GM12891 (cell line): ENCODE results near the gene PAPPA2.

Experiments
- DNase-seq: peaks from one replicate; pipeline ENCODE4 v3.0.0; 2011; ENCODE audit warnings: low spot score; ENCODE audit not compliant: insufficient read length
- FAIRE-seq: peaks from 2 replicates; lab custom pipeline; 2011; peaks lifted over from hg19 to GRCh38; lab: Jason Lieb, UNC
- PAX5 ChIP-seq: IDR thresholded peaks from 2 replicates; pipeline ENCODE4 v1.6.1; 2011; ENCODE audit warnings: low read length, moderate library complexity, mild to moderate bottlenecking; ENCODE audit not compliant: insufficient read depth, severe bottlenecking
- POLR2A ChIP-seq: IDR thresholded peaks from 2 replicates; pipeline ENCODE4 v1.6.1; 2011; ENCODE audit warnings: low read depth, low read length, control low read depth
- POLR2AphosphoS5 ChIP-seq: IDR thresholded peaks from 2 replicates; pipeline ENCODE4 v1.6.1; 2011; ENCODE audit warnings: low read depth, low read length, control low read depth
- POU2F2 ChIP-seq: IDR thresholded peaks from 2 replicates; pipeline ENCODE4 v1.6.1; 2011; ENCODE audit warnings: low read depth, mild to moderate bottlenecking, control low read depth, low read length, moderate library complexity
- SPI1 ChIP-seq: IDR thresholded peaks from 2 replicates; pipeline ENCODE4 v1.6.1; 2011; ENCODE audit warnings: low read depth, low read length, control low read depth
- TAF1 ChIP-seq: IDR thresholded peaks from 2 replicates; pipeline ENCODE4 v1.6.1; 2011; ENCODE audit warnings: low read depth, low read length, control low read depth

Gene PAPPA2

GRCh38 chr1:176460544-176461336 is 2.2 kb upstream of the PAPPA2 start:
- TF ChIP-seq PAX5, result no peak
- no peak for TF ChIP-seq TAF1
- no peak for TF ChIP-seq POU2F2
- no peak for TF ChIP-seq POLR2A
- no peak for TF ChIP-seq POLR2AphosphoS5
- TF ChIP-seq SPI1, result no peak
- FAIRE-seq, result no peak
- DNase-seq, result no peak

- TF ChIP-seq POLR2AphosphoS5 (no peak), SPI1 (no peak), PAX5 (no peak), POLR2A (no peak), POU2F2 (no peak)
- DNase-seq, result no peak
- FAIRE-seq, result no peak
These were observed 1.4 kb upstream of the PAPPA2 start for GRCh38 chr1:176461576-176461975.

DNA sequence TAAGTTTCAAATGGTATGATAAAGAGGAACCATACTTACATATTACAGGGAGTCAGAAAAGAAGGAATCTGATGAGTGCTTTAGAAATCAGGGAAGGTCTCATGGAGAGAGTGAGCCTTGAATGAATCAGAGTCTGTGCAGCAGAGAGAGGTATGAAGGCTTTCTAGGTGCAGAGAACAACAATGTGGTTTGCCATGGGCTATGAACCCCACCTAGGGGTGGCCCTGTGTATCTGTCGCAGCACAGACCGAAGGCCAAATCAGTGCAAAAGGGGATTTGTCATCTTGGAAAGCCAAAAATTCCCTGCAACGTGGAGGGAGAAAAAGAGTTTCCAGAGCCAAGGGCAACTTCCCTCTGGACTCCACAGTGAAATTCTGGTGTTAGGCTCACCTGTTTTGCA is 3.5 kb downstream of the PAPPA2 start:
- DNase-seq (peak; percentile 5), FAIRE-seq (no peak)
- TF ChIP-seq POLR2AphosphoS5 (no peak), TAF1 (no peak)

DNA sequence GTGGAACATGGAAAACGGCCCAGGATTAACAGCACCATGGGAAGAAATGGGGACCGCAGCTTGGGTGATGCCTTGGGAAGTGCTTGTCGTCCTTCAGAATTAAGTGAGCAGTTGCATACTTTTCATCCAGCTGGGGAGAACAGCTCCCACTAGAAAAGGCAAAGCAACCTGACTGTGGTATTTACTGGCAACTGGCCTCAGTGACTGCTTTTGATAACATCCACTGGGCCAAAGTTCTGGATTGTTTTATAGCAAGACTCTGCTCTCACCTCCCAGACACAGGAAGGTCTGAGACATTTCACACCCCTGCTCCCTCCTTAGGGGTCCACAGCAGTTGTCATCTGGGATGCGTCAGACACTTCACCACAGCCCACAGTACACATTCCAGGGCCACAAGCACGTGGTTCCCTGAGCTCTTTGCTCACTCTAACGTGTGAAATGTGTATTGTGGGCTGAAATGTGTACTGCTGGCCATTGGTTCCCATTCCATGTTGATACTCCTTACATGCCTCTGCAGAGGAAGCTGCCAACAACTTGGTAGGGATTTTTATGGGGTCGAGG is 6.6 kb downstream of the PAPPA2 start:
- TF ChIP-seq TAF1 (no peak), POLR2A (no peak)
- DNase-seq (no peak), FAIRE-seq (no peak)

DNA sequence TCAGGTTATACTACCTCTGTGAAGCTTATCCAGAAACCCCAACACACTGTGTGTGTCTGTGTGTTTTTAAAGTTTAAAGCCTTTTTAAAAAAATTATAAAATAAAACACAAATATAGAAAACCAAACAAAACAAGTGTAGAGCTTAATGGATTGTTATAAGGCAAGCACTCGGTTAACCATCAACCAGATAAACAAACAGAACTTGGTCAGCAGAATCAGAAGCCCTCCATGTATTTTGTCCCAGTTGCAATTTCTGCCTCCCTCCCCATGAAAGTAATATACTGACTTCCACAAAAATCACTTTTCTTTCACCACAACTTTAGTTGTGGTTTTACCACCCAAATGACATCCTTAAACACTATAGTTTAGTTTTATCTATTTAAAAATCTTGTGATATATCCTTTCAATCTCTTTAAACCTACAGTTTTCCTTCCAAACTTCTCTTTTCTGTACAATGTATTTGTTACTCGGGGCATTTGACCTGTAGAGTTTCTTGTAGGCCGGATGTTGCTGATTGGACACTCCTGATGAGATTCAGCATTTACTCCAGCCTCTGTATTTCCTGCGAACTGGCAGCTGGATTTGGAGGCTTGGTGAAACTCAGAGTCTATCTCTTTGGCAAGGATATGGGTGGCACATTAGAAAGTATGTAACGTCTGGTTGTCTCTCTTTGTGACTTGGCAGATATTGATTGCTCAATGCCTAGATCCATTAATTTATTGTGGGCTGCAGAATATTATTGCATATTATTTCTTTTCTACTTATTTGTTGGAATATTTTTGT is 8.6 kb downstream of the PAPPA2 start:
- TF ChIP-seq SPI1 (no peak), TAF1 (no peak), POU2F2 (no peak), PAX5 (no peak), POLR2A (no peak), POLR2AphosphoS5 (no peak)
- FAIRE-seq, result no peak
- DNase-seq, result no peak

GRCh38 chr1:176479971-176480370 is 17.0 kb downstream of the PAPPA2 start:
- FAIRE-seq, result no peak
- TF ChIP-seq TAF1, result no peak
- no peak for TF ChIP-seq POLR2AphosphoS5
- no peak for TF ChIP-seq SPI1
- TF ChIP-seq POU2F2, result no peak
- DNase-seq, result no peak

DNA sequence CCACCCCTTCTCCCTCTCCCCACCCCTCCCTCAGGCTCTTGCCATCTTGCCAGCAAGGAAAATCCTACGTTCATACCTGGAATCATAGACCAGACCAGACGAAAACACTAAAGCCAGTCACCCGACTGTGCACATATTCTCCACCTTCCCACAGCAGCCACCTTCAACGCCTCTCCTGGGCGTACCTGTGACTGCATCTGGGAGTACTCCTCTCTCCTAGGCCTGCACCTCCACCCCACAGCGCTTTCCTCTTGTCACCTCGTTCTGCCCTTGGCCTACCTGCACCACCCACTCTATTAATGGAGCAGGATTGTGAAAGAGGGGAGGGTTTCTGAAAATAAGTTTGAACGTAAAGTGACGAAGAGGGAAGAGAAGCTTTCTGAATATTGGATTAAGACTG is 17.8 kb downstream of the PAPPA2 start:
- DNase-seq (no peak), FAIRE-seq (no peak)
- TF ChIP-seq TAF1, result no peak
- TF ChIP-seq POLR2A, result no peak
- TF ChIP-seq POU2F2, result no peak
- TF ChIP-seq PAX5, result no peak
- TF ChIP-seq POLR2AphosphoS5, result no peak
- no peak for TF ChIP-seq SPI1

- FAIRE-seq (no peak), DNase-seq (no peak)
- TF ChIP-seq POLR2A (no peak), PAX5 (no peak), POU2F2 (no peak), POLR2AphosphoS5 (no peak), TAF1 (no peak), SPI1 (no peak)
These were observed 22.1 kb downstream of the PAPPA2 start for GRCh38 chr1:176485083-176485482.

DNA sequence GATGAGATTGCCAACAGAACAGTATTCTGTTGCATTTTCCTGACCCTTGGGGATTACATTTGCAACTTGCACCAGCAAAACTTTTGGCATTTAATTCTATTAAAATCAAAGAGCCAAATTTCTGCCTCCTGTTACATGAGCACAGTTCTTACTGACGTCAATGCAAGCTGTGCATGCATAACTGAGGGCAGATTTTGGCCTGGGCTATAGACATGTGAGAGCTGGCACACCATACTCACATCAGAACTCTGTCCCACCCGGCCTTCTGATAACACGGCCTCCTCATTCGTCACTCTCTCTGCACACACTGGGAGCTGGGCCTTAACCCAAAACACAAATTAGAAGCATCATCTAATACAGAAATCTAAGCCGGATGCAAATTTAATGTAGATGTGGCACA is 31.5 kb downstream of the PAPPA2 start:
- FAIRE-seq (no peak), DNase-seq (no peak)
- TF ChIP-seq PAX5 (no peak), SPI1 (no peak), POLR2A (no peak), POLR2AphosphoS5 (no peak), TAF1 (no peak), POU2F2 (no peak)

- FAIRE-seq (no peak), DNase-seq (no peak)
- no peak for TF ChIP-seq POLR2AphosphoS5
These were observed 36.7 kb downstream of the PAPPA2 start for GRCh38 chr1:176499671-176500070.
